Neural progenitor cell (in vitro differentiated cells): ENCODE data around the gene GSG1L. TPM values are rescaled to one million over a fixed set of nuclear protein-coding genes. Genes with fewer than 3 reads are reported as not detected.
A peak's percentile ranks its signal among the peaks of the same experiment; 100 is the strongest.

Source experiments
- DNase-seq: peaks from one replicate; pipeline ENCODE4 v3.0.0-alpha.2; 2016; ENCODE audit warnings: low spot score
- H2AFZ ChIP-seq: fragments of 200-600 bp; sonication (generic); replicated peaks from 2 replicates; pipeline ENCODE4 v1.6.1; 2016; ENCODE audit warnings: antibody characterized with exemption
- H3F3A ChIP-seq: fragments of 200-600 bp; sonication (generic); 2 replicates; pipeline ENCODE4 v1.6.1; 2016; ENCODE audit warnings: antibody characterized with exemption, low read depth
- H3K27ac ChIP-seq: fragments of 200-600 bp; sonication (generic); 2 replicates; pipeline ENCODE4 v1.5.1; 2016; ENCODE audit warnings: mild to moderate bottlenecking
- H3K27me3 ChIP-seq: fragments of 200-600 bp; sonication (generic); 2 replicates; pipeline ENCODE4 v1.6.1; 2016; ENCODE audit warnings: mild to moderate bottlenecking, moderate library complexity
- H3K36me3 ChIP-seq: fragments of 200-600 bp; sonication (generic); 2 replicates; pipeline ENCODE4 v1.5.1; 2016
- H3K4me1 ChIP-seq: fragments of 200-600 bp; sonication (generic); 2 replicates; pipeline ENCODE4 v1.6.1; 2016; ENCODE audit warnings: mixed run types
- H3K4me2 ChIP-seq: fragments of 200-600 bp; sonication (generic); 2 replicates; pipeline ENCODE4 v1.6.1; 2016
- H3K4me3 ChIP-seq: fragments of 200-600 bp; sonication (generic); 2 replicates; pipeline ENCODE4 v1.5.1; 2016
- H3K79me2 ChIP-seq: fragments of 200-600 bp; sonication (generic); 2 replicates; pipeline ENCODE4 v1.6.1; 2016; ENCODE audit warnings: low read depth
- H3K9ac ChIP-seq: fragments of 200-600 bp; sonication (generic); 2 replicates; pipeline ENCODE4 v1.6.1; 2016
- H3K9me3 ChIP-seq: fragments of 200-600 bp; sonication (generic); 2 replicates; pipeline ENCODE4 v1.5.1; 2016; ENCODE audit warnings: low read depth
- H4K20me1 ChIP-seq: fragments of 200-600 bp; sonication (generic); 2 replicates; pipeline ENCODE4 v1.6.1; 2016; ENCODE audit warnings: low read depth
- H3K27ac Mint-ChIP-seq: 3 replicates; pipeline ENCODE4 v1.8.0; 2021; ENCODE audit warnings: mixed read lengths
- H3K27me3 Mint-ChIP-seq: 2 replicates; pipeline ENCODE4 v1.8.0; 2022; ENCODE audit warnings: low read depth, mild to moderate bottlenecking, inconsistent platforms, moderate library complexity, mixed read lengths; ENCODE audit not compliant: insufficient read depth
- H3K36me3 Mint-ChIP-seq: 3 replicates; pipeline ENCODE4 v1.8.0; 2021; ENCODE audit warnings: mixed read lengths
- H3K4me1 Mint-ChIP-seq: 3 replicates; pipeline ENCODE4 v1.8.0; 2021; ENCODE audit warnings: mixed read lengths
- H3K4me3 Mint-ChIP-seq: 3 replicates; pipeline ENCODE4 v1.8.0; 2021; ENCODE audit warnings: mild to moderate bottlenecking, moderate library complexity, mixed read lengths
- H3K9me3 Mint-ChIP-seq: 3 replicates; pipeline ENCODE4 v1.8.0; 2020; ENCODE audit warnings: mixed read lengths
- EZH2 ChIP-seq: fragments of 200-600 bp; sonication (generic); IDR thresholded peaks from 2 replicates; pipeline ENCODE4 v1.6.1; 2017; ENCODE audit warnings: antibody characterized with exemption, mild to moderate bottlenecking, moderate library complexity
- EZH2phosphoT487 ChIP-seq: fragments of 200-600 bp; sonication (generic); IDR thresholded peaks from 2 replicates; pipeline ENCODE4 v1.6.1; 2017; ENCODE audit warnings: antibody characterized with exemption
- total RNA-seq: library from RNA; depleted of rRNA; stranded (reverse); fragments of >200 nt; gene quantifications from 2 replicates; pipeline ENCODE4 v1.2.3, GENCODE V29; 2015; ENCODE audit warnings: low replicate concordance
- TF ChIP-seq, protein P1 (sequence below): fragments of 200-600 bp; sonication (generic); IDR thresholded peaks from 2 replicates; pipeline ENCODE4 v1.5.1; 2017; ENCODE audit warnings: antibody characterized with exemption, mild to moderate bottlenecking

The GSG1L gene
- total RNA-seq, 1 donor from 2014 or later: not detected

DNA sequence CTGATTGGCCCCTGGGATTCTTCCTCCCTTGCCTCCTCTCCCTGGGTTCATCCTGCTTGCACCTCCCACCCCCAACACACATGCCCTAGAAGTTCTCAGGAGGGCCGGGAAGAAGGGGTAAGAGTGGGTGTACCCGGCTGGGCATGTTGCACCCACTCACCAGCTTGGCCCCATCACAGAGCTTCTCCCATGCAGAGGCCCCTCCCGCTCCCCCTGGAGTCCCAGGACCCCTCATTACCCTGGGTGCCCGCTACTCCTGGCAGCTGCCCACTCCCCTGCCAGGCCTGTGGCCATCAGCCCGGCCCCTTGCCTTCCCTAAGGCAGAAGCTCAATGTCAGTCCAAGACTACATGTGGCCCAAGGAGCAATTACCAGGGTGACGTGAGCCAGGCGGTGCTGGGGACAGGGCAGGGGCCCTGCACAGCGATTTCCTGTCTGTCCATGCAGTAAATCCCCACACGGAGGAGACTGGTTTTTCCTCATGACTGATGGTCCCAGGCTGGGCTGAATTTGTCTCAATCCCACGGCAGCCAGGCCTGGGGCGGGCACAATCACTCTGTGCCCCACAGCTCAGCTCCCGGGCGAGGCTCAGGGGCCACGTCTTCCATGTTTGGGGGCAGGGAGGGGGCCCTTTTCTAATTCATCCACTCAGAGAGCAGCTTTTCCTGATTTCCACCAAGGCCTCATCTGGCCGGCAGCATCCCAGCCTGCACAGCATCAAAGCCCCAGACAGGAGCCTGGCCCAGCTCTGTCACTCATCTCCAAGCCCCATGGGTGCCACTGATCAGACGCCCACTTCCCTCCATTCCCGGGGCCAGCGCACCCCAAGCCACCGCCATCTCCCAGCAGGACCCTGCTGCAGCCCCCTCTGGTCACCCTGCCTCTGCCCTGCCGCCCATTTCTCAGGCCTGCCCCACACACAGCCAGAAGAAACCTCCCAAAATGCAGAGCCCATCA is 278.9 kb downstream of the GSG1L start:
- H3F3A ChIP-seq: no peaks in the 10 kb centered on the region
- H2AFZ ChIP-seq: no peak overlapping the region
- H3K36me3 Mint-ChIP-seq: no peaks in the 10 kb centered on the region
- no peaks in the 10 kb centered on the region for H3K27me3 Mint-ChIP-seq
- peak overlapping the region; percentile 23 for H3K4me3 Mint-ChIP-seq
- no peak overlapping the region for H3K27ac ChIP-seq
- no peaks in the 10 kb centered on the region for H3K79me2 ChIP-seq
- no peaks in the 10 kb centered on the region for H3K36me3 ChIP-seq
- H3K4me1 ChIP-seq: peaks cover 6% of the 10 kb centered on the region
- no peak overlapping the region for H3K4me2 ChIP-seq
- H3K4me3 ChIP-seq: no peak overlapping the region
- H3K27ac Mint-ChIP-seq: no peak overlapping the region
- H3K9me3 Mint-ChIP-seq: no peaks in the 10 kb centered on the region
- no peaks in the 10 kb centered on the region for H3K9me3 ChIP-seq
- no peaks in the 10 kb centered on the region for H4K20me1 ChIP-seq
- DNase-seq: no peak
- H3K9ac ChIP-seq: no peak overlapping the region
- H3K27me3 ChIP-seq: no peaks in the 10 kb centered on the region
- TF ChIP-seq, protein P1, sequence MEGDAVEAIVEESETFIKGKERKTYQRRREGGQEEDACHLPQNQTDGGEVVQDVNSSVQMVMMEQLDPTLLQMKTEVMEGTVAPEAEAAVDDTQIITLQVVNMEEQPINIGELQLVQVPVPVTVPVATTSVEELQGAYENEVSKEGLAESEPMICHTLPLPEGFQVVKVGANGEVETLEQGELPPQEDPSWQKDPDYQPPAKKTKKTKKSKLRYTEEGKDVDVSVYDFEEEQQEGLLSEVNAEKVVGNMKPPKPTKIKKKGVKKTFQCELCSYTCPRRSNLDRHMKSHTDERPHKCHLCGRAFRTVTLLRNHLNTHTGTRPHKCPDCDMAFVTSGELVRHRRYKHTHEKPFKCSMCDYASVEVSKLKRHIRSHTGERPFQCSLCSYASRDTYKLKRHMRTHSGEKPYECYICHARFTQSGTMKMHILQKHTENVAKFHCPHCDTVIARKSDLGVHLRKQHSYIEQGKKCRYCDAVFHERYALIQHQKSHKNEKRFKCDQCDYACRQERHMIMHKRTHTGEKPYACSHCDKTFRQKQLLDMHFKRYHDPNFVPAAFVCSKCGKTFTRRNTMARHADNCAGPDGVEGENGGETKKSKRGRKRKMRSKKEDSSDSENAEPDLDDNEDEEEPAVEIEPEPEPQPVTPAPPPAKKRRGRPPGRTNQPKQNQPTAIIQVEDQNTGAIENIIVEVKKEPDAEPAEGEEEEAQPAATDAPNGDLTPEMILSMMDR: no peak
- TF ChIP-seq EZH2phosphoT487 (no peak), EZH2 (no peak)
- peaks cover 12% of the 10 kb centered on the region for H3K4me1 Mint-ChIP-seq

DNA sequence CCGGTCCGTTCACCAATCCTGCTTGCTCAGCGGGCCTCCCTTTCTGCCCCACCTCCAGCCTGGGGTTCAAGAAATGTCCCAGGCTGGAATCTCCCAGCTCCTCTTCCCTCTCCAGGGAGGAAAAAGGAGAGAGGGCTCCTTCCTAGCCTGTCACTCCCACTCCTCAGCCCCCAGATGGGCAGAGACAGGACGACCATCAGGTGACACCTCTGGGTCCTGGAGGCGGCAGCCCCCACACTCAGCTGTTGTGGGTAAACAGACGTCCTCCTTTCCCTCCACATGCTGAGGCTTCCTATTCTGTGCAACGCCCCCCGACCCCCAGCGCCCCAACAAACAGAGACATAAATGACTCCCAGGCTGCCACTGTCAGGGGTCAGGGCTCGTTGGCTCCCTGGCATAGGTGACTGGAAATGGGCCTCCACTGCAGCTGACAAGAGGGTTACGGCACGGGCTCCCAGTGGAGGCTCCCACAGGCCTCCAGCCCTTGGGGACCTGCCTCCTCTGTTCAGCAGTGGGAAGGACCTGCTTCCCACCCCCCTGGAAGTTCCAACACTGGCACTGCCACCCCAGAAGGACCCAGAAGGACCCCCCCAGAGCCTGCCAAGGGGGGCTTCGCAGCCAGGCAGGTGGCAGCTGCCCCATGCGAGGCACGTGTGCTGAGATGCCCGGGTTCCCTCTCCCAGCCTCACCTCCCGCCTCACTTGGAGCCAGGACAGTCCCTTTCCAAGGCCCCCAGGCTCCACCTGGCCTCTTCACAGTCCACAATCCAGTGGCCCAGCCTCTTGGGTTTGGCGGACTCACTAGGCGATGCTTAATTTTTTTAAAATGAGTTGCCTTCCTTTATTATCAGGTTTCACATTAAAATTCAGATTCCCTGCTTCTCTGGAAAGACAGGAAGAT is 281.3 kb downstream of the GSG1L start:
- Mint-ChIP-seq H3K4me1 (peaks cover 14% of the 10 kb centered on the region), H3K36me3 (no peaks in the 10 kb centered on the region), H3K4me3 (no peak overlapping the region), H3K9me3 (no peaks in the 10 kb centered on the region), H3K27me3 (no peaks in the 10 kb centered on the region), H3K27ac (peak overlapping the region; percentile 63)
- Histone ChIP-seq H3K79me2 (no peaks in the 10 kb centered on the region), H3K27ac (no peak overlapping the region), H3K4me2 (no peak overlapping the region), H3K9me3 (no peaks in the 10 kb centered on the region), H3K36me3 (no peaks in the 10 kb centered on the region), H3K4me1 (peaks cover 6% of the 10 kb centered on the region), H4K20me1 (no peaks in the 10 kb centered on the region), H3F3A (no peaks in the 10 kb centered on the region), H3K4me3 (no peak overlapping the region), H3K9ac (no peak overlapping the region), H2AFZ (no peak overlapping the region), H3K27me3 (no peaks in the 10 kb centered on the region)
- TF ChIP-seq, protein P1: no peak
- TF ChIP-seq EZH2 (no peak), EZH2phosphoT487 (no peak)
- no peak for DNase-seq

DNA sequence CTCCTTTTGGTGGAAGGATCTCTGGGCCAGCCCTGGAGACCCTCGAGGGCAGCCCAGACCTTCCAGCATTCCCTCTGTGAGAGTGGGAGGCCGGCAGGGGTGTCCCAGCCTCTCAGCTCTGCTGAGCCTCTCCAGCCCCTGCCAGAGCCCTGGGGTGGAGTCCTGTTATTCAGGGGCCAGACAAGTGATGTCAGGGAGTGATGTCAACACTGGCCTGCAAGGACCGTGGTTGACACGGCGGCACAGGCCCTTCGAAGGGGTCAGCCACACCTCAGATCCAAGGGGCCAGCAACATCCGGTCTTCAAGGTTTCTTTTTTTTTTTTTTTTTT is 282.4 kb downstream of the GSG1L start:
- TF ChIP-seq EZH2 (no peak), EZH2phosphoT487 (no peak)
- TF ChIP-seq, protein P1: no peak
- Histone ChIP-seq H3K9ac (peak overlapping the region; percentile 32), H3K27ac (no peak overlapping the region), H3F3A (no peaks in the 10 kb centered on the region), H3K27me3 (no peaks in the 10 kb centered on the region), H3K4me3 (no peak overlapping the region), H3K79me2 (no peaks in the 10 kb centered on the region), H3K9me3 (no peaks in the 10 kb centered on the region), H2AFZ (no peak overlapping the region), H3K36me3 (no peaks in the 10 kb centered on the region), H3K4me2 (no peak overlapping the region), H4K20me1 (no peaks in the 10 kb centered on the region), H3K4me1 (peaks cover 6% of the 10 kb centered on the region)
- no peaks in the 10 kb centered on the region for H3K36me3 Mint-ChIP-seq
- H3K9me3 Mint-ChIP-seq: no peaks in the 10 kb centered on the region
- peaks cover 17% of the 10 kb centered on the region for H3K4me1 Mint-ChIP-seq
- DNase-seq: no peak
- no peaks in the 10 kb centered on the region for H3K27me3 Mint-ChIP-seq
- no peak overlapping the region for H3K4me3 Mint-ChIP-seq
- H3K27ac Mint-ChIP-seq: no peak overlapping the region
